Measurements from ENCODE around the gene FLII. TPM values are rescaled to one million over a fixed set of nuclear protein-coding genes. Genes with fewer than 3 reads are reported as not detected.

FLII gene
- total and polyA plus RNA-seq, 2 donors (not counting 3 experiments of a cell fraction or from before 2014, with no cell fraction given): 397 to 582 TPM

DNA sequence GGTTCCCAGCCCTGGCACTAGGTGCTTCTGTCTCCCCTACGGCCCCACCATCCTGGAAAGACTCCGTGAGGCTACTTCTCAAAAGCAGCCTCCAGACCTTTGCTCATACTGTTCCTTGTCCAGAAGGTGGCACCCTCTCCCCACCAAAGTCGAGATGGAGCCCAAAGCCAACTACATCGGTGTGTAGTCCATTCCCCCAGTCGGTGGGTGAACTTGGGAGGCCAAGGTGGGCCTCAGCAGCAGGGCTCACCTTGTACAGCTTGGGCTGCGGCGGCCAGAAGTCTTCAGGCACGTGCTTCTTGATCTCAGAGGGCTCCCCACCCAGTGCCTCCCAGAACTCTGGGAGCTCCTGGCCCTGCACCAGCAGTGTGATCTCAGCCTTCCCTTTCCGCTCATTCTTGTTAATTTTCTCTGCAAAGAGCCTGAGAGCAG is 10.2 kb downstream of the FLII start:
- Histone ChIP-seq H3K4me1 (ENCODE audit: control insufficient read depth, extremely low read depth, insufficient read depth, low read length) (peaks cover 23% of the 10 kb centered on the region), H3K4me3 (replicated peaks in 1 of 3; ENCODE audit: insufficient read depth in 1 of 3, low read depth in 1 of 3, low read length in 3 of 3) (no peak overlapping the region), H3K9ac (replicated peaks; ENCODE audit: extremely low read depth, insufficient read depth, low read length) (peak overlapping the region; percentile 25), H3K79me2 (ENCODE audit: control insufficient read depth, insufficient read depth, low read length) (no peaks in the 10 kb centered on the region), H3K27me3 (ENCODE audit: control insufficient read depth in 2 of 2, insufficient read depth in 2 of 2, low read length in 2 of 2) (no peaks in the 10 kb centered on the region), H2AFZ (ENCODE audit: low read depth, low read length) (no peak overlapping the region), H3K36me3 (ENCODE audit: control insufficient read depth in 2 of 2, extremely low read depth in 1 of 2, insufficient read depth in 2 of 2, low read length in 2 of 2) (peaks cover 17 to 58% of the 10 kb centered on the region in 2 experiments), H4K20me1 (replicated peaks; ENCODE audit: control insufficient read depth, extremely low read depth, insufficient read depth, low read length) (no peaks in the 10 kb centered on the region), H3K27ac (ENCODE audit: insufficient read depth, low read depth, low read length) (peak overlapping the region; percentile 82), H3K9me1 (replicated peaks; ENCODE audit: control insufficient read depth, extremely low read depth, insufficient read depth, low read length) (no peaks in the 10 kb centered on the region), H3K4me2 (ENCODE audit: insufficient read depth, low read length) (no peak overlapping the region), H3K9me3 (replicated peaks; ENCODE audit: control insufficient read depth, insufficient read depth, low read length) (no peaks in the 10 kb centered on the region)
- TF ChIP-seq, protein P1, sequence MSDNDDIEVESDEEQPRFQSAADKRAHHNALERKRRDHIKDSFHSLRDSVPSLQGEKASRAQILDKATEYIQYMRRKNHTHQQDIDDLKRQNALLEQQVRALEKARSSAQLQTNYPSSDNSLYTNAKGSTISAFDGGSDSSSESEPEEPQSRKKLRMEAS (IDR thresholded peaks at IDR 0.05; ENCODE audit: insufficient read depth, insufficient read length): peak; percentile 63
- peak; percentile 42 for TF ChIP-seq JUN (IDR thresholded peaks at IDR 0.05; ENCODE audit: borderline replicate concordance, insufficient read depth, insufficient read length, low read depth)
- TF ChIP-seq, protein P2, sequence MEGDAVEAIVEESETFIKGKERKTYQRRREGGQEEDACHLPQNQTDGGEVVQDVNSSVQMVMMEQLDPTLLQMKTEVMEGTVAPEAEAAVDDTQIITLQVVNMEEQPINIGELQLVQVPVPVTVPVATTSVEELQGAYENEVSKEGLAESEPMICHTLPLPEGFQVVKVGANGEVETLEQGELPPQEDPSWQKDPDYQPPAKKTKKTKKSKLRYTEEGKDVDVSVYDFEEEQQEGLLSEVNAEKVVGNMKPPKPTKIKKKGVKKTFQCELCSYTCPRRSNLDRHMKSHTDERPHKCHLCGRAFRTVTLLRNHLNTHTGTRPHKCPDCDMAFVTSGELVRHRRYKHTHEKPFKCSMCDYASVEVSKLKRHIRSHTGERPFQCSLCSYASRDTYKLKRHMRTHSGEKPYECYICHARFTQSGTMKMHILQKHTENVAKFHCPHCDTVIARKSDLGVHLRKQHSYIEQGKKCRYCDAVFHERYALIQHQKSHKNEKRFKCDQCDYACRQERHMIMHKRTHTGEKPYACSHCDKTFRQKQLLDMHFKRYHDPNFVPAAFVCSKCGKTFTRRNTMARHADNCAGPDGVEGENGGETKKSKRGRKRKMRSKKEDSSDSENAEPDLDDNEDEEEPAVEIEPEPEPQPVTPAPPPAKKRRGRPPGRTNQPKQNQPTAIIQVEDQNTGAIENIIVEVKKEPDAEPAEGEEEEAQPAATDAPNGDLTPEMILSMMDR (IDR thresholded peaks at IDR 0.05; ENCODE audit: extremely low read depth in 1 of 2, insufficient read depth in 1 of 2, low read depth in 1 of 2, low read length in 2 of 2): peak; percentile 66 to 74
- TF ChIP-seq GATA2 (IDR thresholded peaks at IDR 0.05; ENCODE audit: insufficient read depth, insufficient read length, low read depth, low read length): no peak
- no peak for TF ChIP-seq EZH2 (IDR thresholded peaks at IDR 0.05; ENCODE audit: borderline replicate concordance, low read depth, low read length, severe bottlenecking)
- TF ChIP-seq FOS (IDR thresholded peaks at IDR 0.05; ENCODE audit: borderline replicate concordance, insufficient read depth, low read length): no peak
- peak; percentile 64 for TF ChIP-seq POLR2AphosphoS5 (IDR thresholded peaks at IDR 0.05; ENCODE audit: insufficient read depth, low read depth, low read length)
- TF ChIP-seq MYC (IDR thresholded peaks at IDR 0.05; ENCODE audit: low read depth, low read length): no peak
- TF ChIP-seq POLR2A (IDR thresholded peaks at IDR 0.05; ENCODE audit: low read depth, low read length): peak; percentile 52
- CTCF ChIA-PET: interaction anchor here (0.6 to 2.5 kb wide), 20 partner anchors 9 to 248 kb away, joined by 3 to 13 read pairs (median 3); no protein-coding TSS in a partner anchor
- intact Hi-C loops (cut with micrococcal nuclease): loop anchor here (5.0 kb wide), 1 partner anchor 54 kb away; no protein-coding TSS in a partner anchor
- dilution Hi-C loops (cut with MboI; ENCODE audit: extremely low pct_ligation_motif_present, low sequenced_read_pairs): no loop called here
- no TSS peak for BruUV-seq (replicated peaks)
- POLR2A ChIA-PET: interaction anchor here (1.3 kb wide), 1 partner anchor 23 kb away, joined by 4 read pairs; the partner anchor contains the start of gene LLGL1
- DNase-seq (ENCODE audit: low read depth, low spot score) (peak; percentile 91), FAIRE-seq (peak; percentile 98)

All from endothelial cell of umbilical vein (primary cell).